GM12878 (cell line): ENCODE measurements around the gene MLLT3. TPM values are rescaled to one million over a fixed set of nuclear protein-coding genes. Genes with fewer than 3 reads are reported as not detected.

Experiments
- ATAC-seq: fragments of 200-7000 bp; cut with Tn5 transposase; 3 replicates; pipeline ENCODE4 v1.9.1; 2020; ENCODE audit warnings: mild to moderate bottlenecking, moderate library complexity
- BruUV-seq: library from RNA; stranded (reverse); fragments of 400-500 nt; replicated peaks from 2 replicates; lab custom pipeline; 2021; lab: Mats Ljungman, UMichigan
- CTCF ChIA-PET: fragments of 300-600 bp; sonication (Branson Sonifier 250); formaldehyde crosslinking; extraction: SDS; loops from one replicate; lab custom pipeline; 2021; ENCODE audit warnings: inconsistent platforms; lab: Yijun Ruan, JAX
- POLR2A ChIA-PET: fragments of 350-600 bp; formaldehyde crosslinking; extraction: SDS; loops from one replicate; lab custom pipeline; 2021; ENCODE audit warnings: inconsistent platforms; lab: Charles Lee
- RAD21 ChIA-PET: fragments of 300-600 bp; sonication (Branson Sonifier 250); formaldehyde crosslinking; loops from one replicate; lab custom pipeline; 2023; ENCODE audit warnings: antibody characterized with exemption; ENCODE audit not compliant: unreplicated experiment; lab: Charles Lee
- SMC1A ChIA-PET: fragments of 300-600 bp; sonication (Branson Sonifier 250); formaldehyde crosslinking; loops from one replicate; lab custom pipeline; 2023; ENCODE audit not compliant: unreplicated experiment, uncharacterized antibody; lab: Charles Lee
- DNase-seq: peaks from one replicate; pipeline ENCODE4 v3.0.0-alpha.2; 2011; ENCODE audit warnings: low read depth, low spot score
- FAIRE-seq: peaks from 3 replicates; lab custom pipeline; 2011; peaks lifted over from hg19 to GRCh38; lab: Jason Lieb, UNC
- H2AFZ ChIP-seq: 2 replicates; pipeline ENCODE4 v1.6.0; 2011; ENCODE audit warnings: low read depth, low read length, control low read depth; ENCODE audit not compliant: control insufficient read depth
- H3K27ac ChIP-seq: 2 replicates; pipeline ENCODE4 v1.5.1; 2011; ENCODE audit warnings: control low read depth; ENCODE audit not compliant: control insufficient read depth, insufficient read depth
- H3K27me3 ChIP-seq, 2 experiments: replicated peaks in 1 of 2; 2 replicates each; pipeline versions ENCODE4 v1.6.0 to v1.6.1; 2011; ENCODE audit warnings: low read length in 1 of 2; ENCODE audit not compliant: control insufficient read depth in 2 of 2, insufficient read depth in 2 of 2
- H3K36me3 ChIP-seq, 2 experiments: 2 replicates each; pipeline ENCODE4 v1.5.1; 2011; ENCODE audit warnings: low read length in 1 of 2; ENCODE audit not compliant: control insufficient read depth in 2 of 2, insufficient read depth in 2 of 2
- H3K4me1 ChIP-seq: 2 replicates; pipeline ENCODE4 v1.6.1; 2011; ENCODE audit warnings: mild to moderate bottlenecking, low read length, moderate library complexity, mixed read lengths; ENCODE audit not compliant: control insufficient read depth, insufficient read depth
- H3K4me2 ChIP-seq: 2 replicates; pipeline ENCODE4 v1.6.0; 2011; ENCODE audit warnings: control low read depth; ENCODE audit not compliant: control insufficient read depth, insufficient read depth
- H3K4me3 ChIP-seq: fragments of 200-600 bp; sonication (generic); 2 replicates; pipeline ENCODE4 v1.5.1; 2016
- H3K79me2 ChIP-seq: 2 replicates; pipeline ENCODE4 v1.6.0; 2011; ENCODE audit warnings: low read length; ENCODE audit not compliant: control insufficient read depth, insufficient read depth
- H3K9ac ChIP-seq: 2 replicates; pipeline ENCODE4 v1.8.0; 2011; ENCODE audit warnings: low read length, control low read depth, mixed read lengths; ENCODE audit not compliant: control insufficient read depth, insufficient read depth
- H3K9me3 ChIP-seq: replicated peaks from 3 replicates; pipeline ENCODE4 v1.5.1; 2011; ENCODE audit warnings: mild to moderate bottlenecking, low read length; ENCODE audit not compliant: control insufficient read depth, insufficient read depth
- H4K20me1 ChIP-seq: 2 replicates; pipeline ENCODE4 v1.6.0; 2011; ENCODE audit not compliant: control insufficient read depth, insufficient read depth
- ATF7 ChIP-seq: fragments of 450-650 bp; IDR thresholded peaks from 2 replicates; pipeline ENCODE4 v1.6.1; 2016; ENCODE audit warnings: low read depth, mild to moderate bottlenecking
- CBFB ChIP-seq: IDR thresholded peaks from 2 replicates; pipeline ENCODE4 v1.6.1; 2016; ENCODE audit warnings: antibody characterized with exemption, low read depth
- CHD4 ChIP-seq: fragments of 200-600 bp; sonication (generic); IDR thresholded peaks from 2 replicates; pipeline ENCODE4 v1.6.1; 2016; ENCODE audit warnings: mild to moderate bottlenecking
- CREM ChIP-seq: IDR thresholded peaks from 2 replicates; pipeline ENCODE4 v1.6.1; 2014; ENCODE audit warnings: antibody characterized with exemption, low read depth
- EED ChIP-seq: sonication (generic); IDR thresholded peaks from 2 replicates; pipeline ENCODE4 v1.6.1; 2016; ENCODE audit warnings: antibody characterized with exemption, low read depth
- IRF4 ChIP-seq: IDR thresholded peaks from 2 replicates; pipeline ENCODE4 v1.6.1; 2011; ENCODE audit warnings: low read depth, low read length
- JUNB ChIP-seq: IDR thresholded peaks from 2 replicates; pipeline ENCODE4 v1.6.1; 2016; ENCODE audit warnings: antibody characterized with exemption, mild to moderate bottlenecking
- MEF2A ChIP-seq: IDR thresholded peaks from 2 replicates; pipeline ENCODE4 v1.6.1; 2011; ENCODE audit warnings: low read depth, mild to moderate bottlenecking, low read length, moderate library complexity; ENCODE audit not compliant: insufficient read depth
- NR2C2 ChIP-seq: IDR thresholded peaks from 2 replicates; pipeline ENCODE4 v1.6.1; 2011; ENCODE audit warnings: borderline replicate concordance, low read depth; ENCODE audit not compliant: control insufficient read depth, insufficient read length
- PML ChIP-seq: IDR thresholded peaks from 2 replicates; pipeline ENCODE4 v1.6.1; 2012; ENCODE audit warnings: low read length, inconsistent platforms
- POLR2AphosphoS2 ChIP-seq: IDR thresholded peaks from 2 replicates; pipeline ENCODE4 v1.6.1; 2011; ENCODE audit warnings: low read depth, mild to moderate bottlenecking, low read length, improper control_type of control experiment, moderate library complexity
- RFX5 ChIP-seq: IDR thresholded peaks from 2 replicates; pipeline ENCODE4 v1.6.1; 2011; ENCODE audit warnings: low read depth, low read length, improper control_type of control experiment
- RUNX3 ChIP-seq: IDR thresholded peaks from 2 replicates; pipeline ENCODE4 v1.6.1; 2012; ENCODE audit warnings: low read length, inconsistent platforms
- SIX5 ChIP-seq: IDR thresholded peaks from 2 replicates; pipeline ENCODE4 v1.6.1; 2011; ENCODE audit warnings: mild to moderate bottlenecking, low read depth, low read length, moderate library complexity; ENCODE audit not compliant: severe bottlenecking
- SRF ChIP-seq, 2 experiments: IDR thresholded peaks; 2 replicates each; pipeline ENCODE4 v1.6.1; 2011; ENCODE audit warnings: low read depth in 2 of 2, low read length in 2 of 2, mild to moderate bottlenecking in 1 of 2, moderate library complexity in 1 of 2
- TBL1XR1 ChIP-seq: IDR thresholded peaks from 2 replicates; pipeline ENCODE4 v1.6.1; 2012; ENCODE audit warnings: low read depth, low read length, improper control_type of control experiment
- ZNF274 ChIP-seq: IDR thresholded peaks from one replicate; pipeline ENCODE4 v1.8.0; 2011; ENCODE audit not compliant: insufficient read length, insufficient read depth
- WGBS: methylation state at CpG from one replicate; pipeline ENCODE4 v1.1.6; 2016; ENCODE audit warnings: low lambda C conversion rate; ENCODE audit not compliant: insufficient replicate concordance, insufficient coverage; ENCODE audit errors: missing lambda C conversion rate; 5-methylcytosine and 5-hydroxymethylcytosine counted together
- in situ Hi-C: fragments of 300-500 bp; cut with MboI; formaldehyde crosslinking; loops from 9 replicates; pipeline ENCODE4 v1.14.3; 2018; ENCODE audit warnings: mixed read lengths
- intact Hi-C: fragments of 100-400 bp; cut with micrococcal nuclease; formaldehyde crosslinking; loops from one replicate; pipeline ENCODE4 v1.14.2; 2022; ENCODE audit not compliant: unreplicated experiment
- polyA plus RNA-seq, 11 experiments: library from polyadenylated mRNA; depleted of rRNA in 4 of 11; unstranded in 6 of 11; stranded (reverse) in 5 of 11; fragments of >200 nt; fragmentation: Nextera tagmentation in 4 of 11; fragmentation: Illumina TruSeq in 1 of 11; extraction: Ambion mirVana in 4 of 11; extraction: Trizol in 1 of 11; gene quantifications; 1 replicate in 1 of 11; 2 replicates in 10 of 11; pipeline versions ENCODE4 v1.2.1 to v1.2.3, GENCODE V29; 2011 to 2016; ENCODE audit warnings: inconsistent platforms in 2 of 11, missing spikeins in 2 of 11, low read depth in 1 of 11
- total RNA-seq, 4 experiments: library from RNA; depleted of rRNA in 3 of 4; stranded (reverse); fragments of >200 nt in 3 of 4; fragmentation: Illumina TruSeq in 1 of 4; extraction: Trizol in 1 of 4; gene quantifications; 2 replicates each; pipeline versions ENCODE4 v1.2.1 to v1.2.3, GENCODE V29; 2013 to 2021
- TF ChIP-seq, protein P1 (sequence below): fragments of 450-650 bp; IDR thresholded peaks from 2 replicates; pipeline ENCODE4 v1.6.1; 2017; ENCODE audit warnings: antibody characterized with exemption, mild to moderate bottlenecking, moderate library complexity
- TF ChIP-seq, protein P2 (sequence below): fragments of 450-650 bp; conservative IDR thresholded peaks from 2 replicates; pipeline ENCODE4 v1.6.1; 2017; ENCODE audit warnings: mild to moderate bottlenecking, moderate library complexity
- TF ChIP-seq, protein P3 (sequence below): fragments of 450-650 bp; IDR thresholded peaks from 2 replicates; pipeline ENCODE4 v1.6.1; 2017; ENCODE audit warnings: low read depth, mild to moderate bottlenecking, moderate library complexity

Gene MLLT3
- total and polyA plus RNA-seq, 10 of the 15 experiments (the other 5 are each of a cell fraction or from before 2014, with no cell fraction given), result 17.7 to 72.3 (median 35.6) TPM

DNA sequence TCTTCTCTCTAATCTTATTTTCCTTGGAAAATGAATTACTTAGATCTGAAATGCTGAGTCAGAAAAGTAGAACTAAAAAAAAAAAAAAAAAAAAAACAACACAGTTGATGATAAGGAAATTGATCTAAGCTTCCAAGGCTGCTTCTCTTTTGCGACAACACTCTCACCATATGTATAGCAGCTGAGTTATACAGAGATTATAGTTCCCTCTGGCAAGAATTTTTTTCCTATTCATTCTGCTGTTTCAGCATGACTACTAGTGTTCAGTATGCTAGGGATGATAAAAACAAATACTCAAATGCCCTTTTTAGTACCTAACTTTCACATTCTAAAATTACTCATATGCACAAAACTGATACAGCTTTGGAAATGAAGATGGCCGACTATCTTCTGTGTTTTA, 267.3 kb downstream of the MLLT3 start:
- Histone ChIP-seq H3K36me3 (peaks cover 0 to 10% of the 10 kb centered on the region in 2 experiments; a peak in 1 of 4 replicates), H2AFZ (no peak overlapping the region), H3K4me2 (peak overlapping the region; percentile 18; the same call in 1 of the 2 replicates), H3K4me3 (no peak overlapping the region), H4K20me1 (no peaks in the 10 kb centered on the region), H3K9ac (no peak overlapping the region), H3K4me1 (peaks cover 28% of the 10 kb centered on the region), H3K79me2 (no peaks in the 10 kb centered on the region; the same call in 1 of the 2 replicates), H3K27ac (peak overlapping the region; percentile 61), H3K27me3 (no peaks in the 10 kb centered on the region), H3K9me3 (no peaks in the 10 kb centered on the region)
- BruUV-seq, result no TSS peak
- ChIA-PET CTCF (interaction anchor here (0.6 to 2.7 kb wide), 16 partner anchors 11 to 1305 kb away, joined by 3 to 13 read pairs (median 3); partner anchors contain the start of gene MLLT3), SMC1A (interaction anchor here (0.6 to 4.3 kb wide), 16 partner anchors 16 to 606 kb away, joined by 3 to 17 read pairs (median 4); no protein-coding TSS in a partner anchor), RAD21 (interaction anchor here (0.6 to 3.9 kb wide), 10 partner anchors 18 to 756 kb away, joined by 3 to 19 read pairs (median 4); partner anchors contain the start of gene MLLT3), POLR2A (interaction anchor here (0.6 to 1.7 kb wide), 4 partner anchors 39 to 893 kb away, joined by 3 to 5 read pairs (median 3); partner anchors contain the start of gene MLLT3)
- DNase-seq (no peak), FAIRE-seq (no peak), ATAC-seq (peak; percentile 66)
- intact Hi-C loops, result loop anchor here (5.0 kb wide), 1 partner anchor 428 kb away; no protein-coding TSS in a partner anchor
- in situ Hi-C loops, result loop anchor here (5.0 to 25.0 kb wide), 4 partner anchors 272 to 757 kb away; no protein-coding TSS in a partner anchor
- 25% methylated on average over 2 of the region's 2 CpGs for WGBS
- TF ChIP-seq SRF (IDR thresholded peaks at IDR 0.05; ENCODE audit: low read depth in 2 of 2, low read length in 2 of 2) (no peak), JUNB (peak; percentile 86), SIX5 (no peak), TBL1XR1 (no peak), NR2C2 (no peak), POLR2AphosphoS2 (no peak), MEF2A (peak; percentile 69; the same call in 1 of the 2 replicates), CBFB (no peak), RUNX3 (peak; percentile 10; the same call in 1 of the 2 replicates), CHD4 (no peak), ATF7 (no peak), CREM (peak; percentile 40; the same call in 1 of the 2 replicates), ZNF274 (no peak), IRF4 (no peak), RFX5 (no peak), EED (no peak), PML (no peak)
- TF ChIP-seq, protein P1, sequence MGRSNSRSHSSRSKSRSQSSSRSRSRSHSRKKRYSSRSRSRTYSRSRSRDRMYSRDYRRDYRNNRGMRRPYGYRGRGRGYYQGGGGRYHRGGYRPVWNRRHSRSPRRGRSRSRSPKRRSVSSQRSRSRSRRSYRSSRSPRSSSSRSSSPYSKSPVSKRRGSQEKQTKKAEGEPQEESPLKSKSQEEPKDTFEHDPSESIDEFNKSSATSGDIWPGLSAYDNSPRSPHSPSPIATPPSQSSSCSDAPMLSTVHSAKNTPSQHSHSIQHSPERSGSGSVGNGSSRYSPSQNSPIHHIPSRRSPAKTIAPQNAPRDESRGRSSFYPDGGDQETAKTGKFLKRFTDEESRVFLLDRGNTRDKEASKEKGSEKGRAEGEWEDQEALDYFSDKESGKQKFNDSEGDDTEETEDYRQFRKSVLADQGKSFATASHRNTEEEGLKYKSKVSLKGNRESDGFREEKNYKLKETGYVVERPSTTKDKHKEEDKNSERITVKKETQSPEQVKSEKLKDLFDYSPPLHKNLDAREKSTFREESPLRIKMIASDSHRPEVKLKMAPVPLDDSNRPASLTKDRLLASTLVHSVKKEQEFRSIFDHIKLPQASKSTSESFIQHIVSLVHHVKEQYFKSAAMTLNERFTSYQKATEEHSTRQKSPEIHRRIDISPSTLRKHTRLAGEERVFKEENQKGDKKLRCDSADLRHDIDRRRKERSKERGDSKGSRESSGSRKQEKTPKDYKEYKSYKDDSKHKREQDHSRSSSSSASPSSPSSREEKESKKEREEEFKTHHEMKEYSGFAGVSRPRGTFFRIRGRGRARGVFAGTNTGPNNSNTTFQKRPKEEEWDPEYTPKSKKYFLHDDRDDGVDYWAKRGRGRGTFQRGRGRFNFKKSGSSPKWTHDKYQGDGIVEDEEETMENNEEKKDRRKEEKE, result no peak
- TF ChIP-seq, protein P2, sequence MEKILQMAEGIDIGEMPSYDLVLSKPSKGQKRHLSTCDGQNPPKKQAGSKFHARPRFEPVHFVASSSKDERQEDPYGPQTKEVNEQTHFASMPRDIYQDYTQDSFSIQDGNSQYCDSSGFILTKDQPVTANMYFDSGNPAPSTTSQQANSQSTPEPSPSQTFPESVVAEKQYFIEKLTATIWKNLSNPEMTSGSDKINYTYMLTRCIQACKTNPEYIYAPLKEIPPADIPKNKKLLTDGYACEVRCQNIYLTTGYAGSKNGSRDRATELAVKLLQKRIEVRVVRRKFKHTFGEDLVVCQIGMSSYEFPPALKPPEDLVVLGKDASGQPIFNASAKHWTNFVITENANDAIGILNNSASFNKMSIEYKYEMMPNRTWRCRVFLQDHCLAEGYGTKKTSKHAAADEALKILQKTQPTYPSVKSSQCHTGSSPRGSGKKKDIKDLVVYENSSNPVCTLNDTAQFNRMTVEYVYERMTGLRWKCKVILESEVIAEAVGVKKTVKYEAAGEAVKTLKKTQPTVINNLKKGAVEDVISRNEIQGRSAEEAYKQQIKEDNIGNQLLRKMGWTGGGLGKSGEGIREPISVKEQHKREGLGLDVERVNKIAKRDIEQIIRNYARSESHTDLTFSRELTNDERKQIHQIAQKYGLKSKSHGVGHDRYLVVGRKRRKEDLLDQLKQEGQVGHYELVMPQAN, result no peak
- TF ChIP-seq, protein P3, sequence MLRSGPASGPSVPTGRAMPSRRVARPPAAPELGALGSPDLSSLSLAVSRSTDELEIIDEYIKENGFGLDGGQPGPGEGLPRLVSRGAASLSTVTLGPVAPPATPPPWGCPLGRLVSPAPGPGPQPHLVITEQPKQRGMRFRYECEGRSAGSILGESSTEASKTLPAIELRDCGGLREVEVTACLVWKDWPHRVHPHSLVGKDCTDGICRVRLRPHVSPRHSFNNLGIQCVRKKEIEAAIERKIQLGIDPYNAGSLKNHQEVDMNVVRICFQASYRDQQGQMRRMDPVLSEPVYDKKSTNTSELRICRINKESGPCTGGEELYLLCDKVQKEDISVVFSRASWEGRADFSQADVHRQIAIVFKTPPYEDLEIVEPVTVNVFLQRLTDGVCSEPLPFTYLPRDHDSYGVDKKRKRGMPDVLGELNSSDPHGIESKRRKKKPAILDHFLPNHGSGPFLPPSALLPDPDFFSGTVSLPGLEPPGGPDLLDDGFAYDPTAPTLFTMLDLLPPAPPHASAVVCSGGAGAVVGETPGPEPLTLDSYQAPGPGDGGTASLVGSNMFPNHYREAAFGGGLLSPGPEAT, result 0 out of 2 replicates have a peak, but pooled peaks have one; percentile 10
